ENCODE data around the gene PTPRT. TPM values are rescaled to one million over a fixed set of nuclear protein-coding genes. Genes with fewer than 3 reads are reported as not detected.

The PTPRT gene
- total RNA-seq, 1 donor from 2014 or later = not detected

- no peak for DNase-seq (ENCODE audit: extremely low read depth, low read depth, low spot score)
Measured at GRCh38 chr20:42102000-42102399, 1087.7 kb downstream of the PTPRT start.

GRCh38 chr20:42100137-42100704 is 1089.5 kb downstream of the PTPRT start:
- DNase-seq (ENCODE audit: extremely low read depth, low read depth, low spot score) = no peak

GRCh38 chr20:42099101-42099500 is 1090.6 kb downstream of the PTPRT start:
- DNase-seq (ENCODE audit: extremely low read depth, low read depth, low spot score) = no peak

GRCh38 chr20:42098418-42098817 is 1091.3 kb downstream of the PTPRT start:
- DNase-seq (ENCODE audit: extremely low read depth, low read depth, low spot score) = no peak

GRCh38 chr20:42097741-42098140 is 1092.0 kb downstream of the PTPRT start:
- DNase-seq (ENCODE audit: extremely low read depth, low read depth, low spot score) = no peak

GRCh38 chr20:42095221-42095620 is 1094.5 kb downstream of the PTPRT start:
- no peak for DNase-seq (ENCODE audit: extremely low read depth, low read depth, low spot score)

GRCh38 chr20:42093542-42094440 is 1095.9 kb downstream of the PTPRT start:
- DNase-seq (ENCODE audit: extremely low read depth, low read depth, low spot score) = no peak

- no peak for DNase-seq (ENCODE audit: extremely low read depth, low read depth, low spot score)
Measured at GRCh38 chr20:42093041-42093440, 1096.7 kb downstream of the PTPRT start.

GRCh38 chr20:42085366-42085765 is 1104.3 kb downstream of the PTPRT start:
- DNase-seq (ENCODE audit: extremely low read depth, low read depth, low spot score) = no peak

GRCh38 chr20:42083280-42083679 is 1106.4 kb downstream of the PTPRT start:
- DNase-seq (ENCODE audit: extremely low read depth, low read depth, low spot score) = no peak

- DNase-seq (ENCODE audit: extremely low read depth, low read depth, low spot score) = no peak
Measured at GRCh38 chr20:42082611-42083010, 1107.1 kb downstream of the PTPRT start.

GRCh38 chr20:42080956-42081355 is 1108.8 kb downstream of the PTPRT start:
- DNase-seq (ENCODE audit: extremely low read depth, low read depth, low spot score) = no peak

- no peak for DNase-seq (ENCODE audit: extremely low read depth, low read depth, low spot score)
Measured at GRCh38 chr20:42074944-42075343, 1114.8 kb downstream of the PTPRT start.

GRCh38 chr20:42067596-42067995 is 1122.1 kb downstream of the PTPRT start:
- DNase-seq (ENCODE audit: extremely low read depth, low read depth, low spot score) = no peak

GRCh38 chr20:42067174-42067573 is 1122.5 kb downstream of the PTPRT start:
- no peak for DNase-seq (ENCODE audit: extremely low read depth, low read depth, low spot score)

GRCh38 chr20:42063141-42063540 is 1126.6 kb downstream of the PTPRT start:
- DNase-seq (ENCODE audit: extremely low read depth, low read depth, low spot score) = no peak

GRCh38 chr20:42053350-42053749 is 1136.4 kb downstream of the PTPRT start:
- DNase-seq (ENCODE audit: extremely low read depth, low read depth, low spot score) = no peak

- DNase-seq (ENCODE audit: extremely low read depth, low read depth, low spot score) = no peak
Measured at GRCh38 chr20:42051921-42052320, 1137.8 kb downstream of the PTPRT start.

- no peak for DNase-seq (ENCODE audit: extremely low read depth, low read depth, low spot score)
Measured at GRCh38 chr20:42046371-42047085, 1143.2 kb downstream of the PTPRT start.

- DNase-seq (ENCODE audit: extremely low read depth, low read depth, low spot score) = no peak
Measured at GRCh38 chr20:42043921-42044320, 1145.8 kb downstream of the PTPRT start.

GRCh38 chr20:42041000-42041565 is 1148.6 kb downstream of the PTPRT start:
- no peak for DNase-seq (ENCODE audit: extremely low read depth, low read depth, low spot score)

Measured in glomerular endothelial cell (primary cell).